EH (cell line): Measurements from ENCODE around the gene PLEKHO2.
A peak's percentile ranks its signal among the peaks of the same experiment; 100 is the strongest.

Experiments used
- DNase-seq: peaks from one replicate; pipeline ENCODE4 v3.0.0-alpha.2; 2015; ENCODE audit warnings: low read depth

The PLEKHO2 gene

DNA sequence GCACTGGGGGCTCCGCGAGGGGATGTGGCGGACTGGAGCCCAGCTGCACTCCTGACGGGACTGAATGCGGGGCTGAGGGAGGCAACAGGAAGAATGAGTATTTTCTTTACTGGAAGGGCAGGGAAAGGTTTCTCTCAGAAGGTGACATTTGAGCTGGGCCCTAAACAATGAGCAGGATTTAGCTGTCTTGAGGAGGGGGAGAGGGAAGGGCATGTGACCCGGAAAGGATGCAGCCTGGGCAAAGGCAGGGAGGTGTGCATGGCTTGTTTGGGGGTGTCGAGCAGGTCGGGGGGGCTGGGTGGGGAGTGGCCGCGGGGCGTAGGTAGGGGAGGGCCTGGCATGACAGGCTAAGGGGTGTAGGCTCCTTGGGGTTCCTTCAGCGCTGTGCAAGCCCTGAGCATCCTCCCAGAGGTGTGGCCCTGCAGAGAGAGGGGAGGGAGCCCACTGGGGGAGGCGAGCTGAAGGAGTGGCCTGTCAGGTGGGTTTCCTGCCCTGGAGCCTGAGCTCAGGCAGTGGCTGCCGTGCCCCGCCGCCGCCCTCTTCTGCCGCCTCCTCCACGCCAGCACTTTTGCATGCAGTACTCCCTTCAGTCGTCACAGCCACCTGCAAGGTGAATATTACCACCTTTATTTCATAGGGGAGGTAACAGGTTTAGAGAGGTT, 52.8 kb downstream of the PLEKHO2 start:
- no peak for DNase-seq

DNA sequence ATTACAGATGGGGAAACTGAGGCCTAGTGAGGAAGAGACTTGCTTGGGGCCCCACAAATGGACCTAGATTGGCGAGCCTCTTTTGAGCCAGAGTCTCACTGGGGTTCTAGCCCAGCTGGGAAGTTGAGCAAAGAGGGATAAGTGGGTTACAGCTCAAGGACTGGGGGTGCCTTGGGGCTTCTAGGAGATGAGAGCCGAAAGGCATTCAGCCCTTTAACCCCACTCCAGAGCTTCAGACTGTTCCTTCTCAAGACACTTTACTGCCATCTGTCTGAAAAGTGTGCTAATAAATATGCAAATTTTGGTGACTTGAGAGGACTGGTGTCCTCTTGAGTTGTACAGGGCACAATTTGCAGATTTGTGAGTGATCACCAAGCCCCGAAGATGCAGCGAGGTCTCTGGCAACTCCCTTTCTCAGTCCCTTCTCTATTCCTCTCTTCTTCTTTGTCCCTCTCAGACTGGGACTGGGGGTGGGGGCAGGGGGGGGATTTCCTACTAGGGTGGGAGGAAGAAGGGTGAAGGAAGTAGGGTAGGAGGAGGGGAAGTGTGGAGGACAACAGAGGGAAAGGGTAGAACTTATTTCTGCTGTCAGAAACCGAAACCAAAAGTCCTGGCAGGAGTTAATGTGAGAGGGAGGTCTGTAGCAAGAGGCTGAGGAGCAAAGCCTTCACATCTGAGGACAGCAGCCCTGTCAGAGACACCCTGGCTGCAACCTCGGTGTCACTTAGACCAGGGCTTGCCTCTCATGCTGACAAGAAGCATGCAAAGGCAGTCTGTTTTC, 53.8 kb downstream of the PLEKHO2 start:
- DNase-seq: peak; percentile 60

DNA sequence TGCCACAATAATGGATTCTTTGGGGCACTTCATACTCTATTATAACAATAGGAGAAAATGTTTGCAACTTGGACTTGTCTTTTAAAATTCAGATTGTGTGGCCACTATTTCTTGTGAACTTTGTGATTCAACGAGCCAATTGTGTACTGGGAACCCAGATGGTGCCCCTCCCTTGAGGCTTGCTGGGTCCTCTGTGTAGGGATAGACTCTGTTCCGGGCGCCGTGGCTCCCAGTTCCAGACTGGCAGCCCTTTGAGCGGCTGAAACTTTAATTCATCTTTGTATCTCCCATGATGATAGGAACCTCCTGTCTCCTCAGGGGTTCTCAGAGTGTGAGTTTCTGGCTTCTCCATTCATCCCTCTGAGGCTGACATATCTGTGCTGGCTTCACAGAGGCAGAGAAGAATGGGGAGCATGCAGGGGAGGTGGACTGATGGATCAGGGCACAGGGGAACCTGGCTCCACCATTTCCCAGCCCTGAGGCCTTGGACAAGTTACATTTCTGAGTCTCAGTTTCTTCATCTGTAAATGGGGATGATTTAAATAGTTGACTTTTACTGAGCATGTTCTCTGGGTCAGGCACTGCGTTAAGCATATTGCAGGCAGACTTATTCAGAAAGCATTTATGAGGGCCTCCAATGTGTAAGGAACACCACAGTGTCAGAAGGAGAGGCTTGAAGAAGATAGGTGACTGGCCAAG, 54.8 kb downstream of the PLEKHO2 start:
- DNase-seq: no peak

DNA sequence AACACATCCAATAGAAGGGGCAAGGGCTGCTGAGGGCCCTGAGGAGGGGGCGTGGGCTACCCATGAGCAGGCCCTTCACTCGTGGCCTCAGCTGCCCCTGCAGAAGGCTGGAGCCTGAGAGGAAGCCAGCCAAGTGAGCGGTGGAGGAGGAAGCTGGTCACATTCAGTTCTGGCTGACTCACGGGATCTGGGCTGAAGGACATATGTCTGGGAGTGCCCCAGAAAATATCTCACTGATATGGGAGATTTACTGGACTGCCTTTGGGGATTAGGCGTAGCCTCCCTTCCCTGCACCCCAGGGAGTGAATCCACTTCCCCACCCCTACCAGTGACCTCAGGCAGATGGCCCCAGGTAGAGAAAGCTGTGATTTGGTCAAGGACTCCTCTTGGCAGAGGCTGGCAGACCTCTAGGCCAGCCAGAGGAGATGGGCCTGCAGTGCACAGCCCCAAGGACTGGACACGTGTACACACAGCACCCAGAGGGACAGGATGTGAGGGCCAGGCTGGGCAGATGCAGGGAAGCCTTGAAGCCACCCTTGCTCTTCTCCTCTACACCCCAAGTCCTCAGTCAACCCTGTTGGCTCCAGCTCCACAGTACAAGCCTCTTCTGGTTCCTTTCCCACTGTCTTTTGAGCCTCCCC, 55.8 kb downstream of the PLEKHO2 start:
- peak; percentile 88 for DNase-seq

DNA sequence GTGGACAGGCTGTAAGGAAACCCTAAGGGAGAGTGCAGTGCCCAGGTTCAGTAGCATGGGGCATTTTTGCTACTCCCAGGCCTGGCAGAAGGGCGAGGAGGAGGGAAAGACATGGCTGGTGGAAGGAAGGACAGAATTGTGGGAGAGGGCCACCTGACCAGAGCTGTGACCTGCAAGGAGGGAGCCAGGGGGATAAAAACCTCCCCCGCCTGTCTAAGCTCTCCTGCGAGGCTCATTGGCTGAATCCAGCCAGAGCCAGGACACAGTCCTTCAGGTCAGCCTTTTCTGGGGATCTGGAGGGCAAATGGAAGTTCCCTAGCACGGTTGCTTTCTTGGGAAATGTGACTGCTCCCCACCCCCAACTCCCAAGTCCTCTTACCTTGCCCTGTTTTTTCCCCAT, 56.7 kb downstream of the PLEKHO2 start:
- DNase-seq: no peak

- DNase-seq: no peak
Measured at GRCh38 chr15:64901141-64901540, 59.4 kb downstream of the PLEKHO2 start.

DNA sequence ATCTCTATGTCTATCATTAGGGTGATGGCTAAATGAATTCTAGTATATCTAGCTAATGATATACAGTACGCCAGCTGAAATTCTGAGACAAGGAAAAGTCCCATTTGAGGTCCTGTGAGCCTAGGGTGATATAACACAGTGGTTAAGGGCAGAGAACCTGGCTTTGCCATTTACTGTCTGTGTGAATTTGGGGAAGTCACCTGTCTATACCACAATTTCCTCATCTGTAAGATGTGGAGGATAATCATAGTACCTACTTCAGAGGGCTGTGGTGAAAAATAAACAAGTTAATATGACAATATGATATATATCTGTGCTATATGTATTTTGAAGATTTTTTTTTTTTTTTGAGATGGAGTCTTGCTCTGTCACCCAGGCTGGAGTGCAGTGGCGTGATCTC, 60.2 kb downstream of the PLEKHO2 start:
- DNase-seq: no peak

DNA sequence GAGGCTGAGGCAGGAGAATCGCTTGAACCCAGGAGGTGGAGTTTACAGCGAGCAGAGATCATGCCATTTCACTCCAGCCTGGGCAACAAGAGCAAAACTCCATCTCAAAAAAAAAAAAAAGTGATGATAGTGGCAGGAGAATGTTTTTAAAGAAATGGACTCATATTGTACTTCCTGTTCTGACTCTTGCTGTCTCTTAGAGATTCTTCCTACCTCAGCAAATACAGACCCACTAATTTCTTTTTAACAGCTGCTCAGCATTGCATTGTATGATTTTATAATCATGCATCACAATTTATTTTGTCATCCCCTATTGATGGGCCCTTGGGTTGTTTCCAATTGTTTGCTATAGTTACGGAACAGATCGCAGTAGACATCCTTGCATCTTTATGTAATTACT, 61.1 kb downstream of the PLEKHO2 start:
- DNase-seq: peak; percentile 14

DNA sequence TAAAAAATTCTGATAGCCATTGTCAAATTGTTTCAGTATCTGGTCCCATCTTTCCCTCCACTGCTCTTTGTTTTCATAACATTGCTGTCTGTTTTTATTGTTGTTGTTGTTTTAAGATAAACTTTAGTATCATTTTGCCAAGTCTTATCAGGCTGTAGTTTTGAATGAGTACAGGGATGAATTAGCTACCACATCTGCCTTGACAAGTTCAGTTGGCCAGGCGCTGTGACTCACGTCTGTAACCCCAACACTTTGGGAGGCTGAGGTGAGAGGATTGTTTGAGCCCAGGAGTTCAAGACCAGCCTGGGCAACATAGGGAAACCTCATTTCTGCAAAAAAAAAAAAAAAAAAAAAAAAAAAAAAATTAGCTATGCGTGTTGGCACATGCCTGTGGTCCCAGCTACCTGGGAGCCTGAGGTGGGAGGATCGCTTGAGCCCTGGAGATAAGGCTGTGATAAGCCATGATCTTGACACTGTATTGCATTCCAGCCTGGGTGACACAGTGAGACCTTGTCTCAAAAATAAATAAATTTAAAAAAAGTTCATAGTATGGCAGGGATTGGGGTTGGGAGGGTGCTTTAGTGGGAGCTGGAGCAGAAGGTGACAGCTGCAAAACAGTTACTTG, 61.7 kb downstream of the PLEKHO2 start:
- DNase-seq: no peak

DNA sequence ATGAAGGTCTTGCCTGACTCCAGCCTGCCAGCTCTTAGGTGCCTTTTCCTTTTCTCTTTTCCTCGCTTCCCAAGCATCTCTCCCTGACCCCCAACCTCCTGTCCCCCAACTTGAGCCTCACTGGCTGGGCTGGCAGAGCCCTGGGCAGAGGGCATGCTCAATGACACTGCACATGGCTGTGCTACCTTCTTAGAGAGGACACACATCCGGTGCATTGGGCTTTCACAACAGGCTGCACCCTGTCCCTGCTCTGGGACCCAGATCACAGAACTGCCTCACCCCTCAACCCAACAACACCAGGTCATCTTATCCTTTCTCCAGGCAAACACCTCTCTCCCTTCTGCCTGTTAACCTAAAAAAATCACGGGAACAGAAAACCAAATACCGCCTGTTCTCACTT, 62.5 kb downstream of the PLEKHO2 start:
- DNase-seq: no peak

DNA sequence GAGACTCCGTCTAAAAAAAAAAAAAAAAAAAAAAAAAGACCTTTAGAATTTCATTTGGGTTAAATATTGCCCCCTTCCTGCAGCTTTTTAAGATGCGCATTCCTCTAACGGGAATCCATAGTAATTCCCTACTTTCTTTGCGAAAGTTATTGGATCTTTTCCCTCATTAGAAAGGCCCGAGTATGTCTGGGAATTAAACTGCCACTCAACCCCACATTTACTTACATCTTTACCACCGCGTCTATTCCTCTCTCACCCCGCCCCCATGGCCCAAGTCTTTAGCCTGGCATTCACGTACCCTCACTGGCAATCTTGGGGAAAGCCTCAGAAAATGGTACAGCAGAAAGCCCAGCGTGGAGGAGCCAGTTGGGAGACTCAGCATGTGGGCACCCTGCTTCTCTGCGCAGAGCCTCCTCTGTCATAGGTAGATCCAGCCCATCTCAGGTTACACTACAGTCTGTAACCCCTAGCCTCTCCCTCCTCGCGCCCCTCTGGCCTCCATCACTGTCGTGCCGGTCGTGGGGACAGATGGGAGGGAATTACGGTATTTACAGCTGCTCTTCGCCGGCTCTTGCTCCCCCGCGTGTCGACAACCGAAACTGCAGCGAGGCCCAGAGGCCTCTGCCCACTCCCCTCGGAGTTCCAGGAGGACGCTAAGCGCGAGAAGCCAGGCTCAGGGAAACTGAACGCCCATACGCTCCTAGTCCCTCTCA, 63.6 kb downstream of the PLEKHO2 start:
- DNase-seq: peak; percentile 75

DNA sequence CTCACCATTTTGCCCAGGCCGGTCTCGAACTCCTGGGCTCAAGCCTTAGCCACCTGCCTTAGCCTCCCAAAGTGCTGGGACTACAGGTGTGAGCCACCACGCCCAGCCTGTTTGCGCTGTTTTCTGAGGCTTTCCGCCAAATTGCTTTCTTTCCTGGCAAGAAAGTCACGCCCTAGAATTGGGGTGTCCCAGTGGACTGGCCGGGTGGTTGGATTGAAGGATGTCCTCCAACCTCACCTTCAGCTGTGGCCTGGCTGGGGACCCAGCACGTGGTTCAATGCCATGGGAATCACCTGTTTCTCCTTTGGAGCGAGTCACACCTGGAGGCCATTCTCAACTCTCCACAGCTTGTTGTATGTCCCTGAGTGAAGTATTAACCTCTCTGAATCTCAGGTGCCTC, 64.2 kb downstream of the PLEKHO2 start:
- DNase-seq: no peak

DNA sequence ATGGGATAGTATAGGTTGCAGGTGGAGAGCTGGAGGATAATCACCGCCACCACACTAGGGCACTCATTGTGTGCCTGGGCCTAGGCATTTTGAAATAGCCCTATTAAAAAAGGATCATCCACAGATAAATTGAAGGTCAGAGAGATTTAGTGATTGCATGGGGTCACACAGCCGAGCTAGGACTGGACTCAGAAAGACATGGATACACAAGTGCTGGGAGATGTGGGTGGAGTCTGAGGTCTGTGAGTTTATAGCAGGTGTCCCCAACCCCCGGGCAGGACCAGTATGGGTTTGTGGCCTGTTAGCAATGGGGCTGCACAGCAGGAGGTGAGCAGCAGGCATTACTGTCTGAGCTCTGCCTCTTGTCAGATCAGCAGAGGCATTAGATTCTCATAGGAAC, 64.7 kb downstream of the PLEKHO2 start:
- DNase-seq: no peak

DNA sequence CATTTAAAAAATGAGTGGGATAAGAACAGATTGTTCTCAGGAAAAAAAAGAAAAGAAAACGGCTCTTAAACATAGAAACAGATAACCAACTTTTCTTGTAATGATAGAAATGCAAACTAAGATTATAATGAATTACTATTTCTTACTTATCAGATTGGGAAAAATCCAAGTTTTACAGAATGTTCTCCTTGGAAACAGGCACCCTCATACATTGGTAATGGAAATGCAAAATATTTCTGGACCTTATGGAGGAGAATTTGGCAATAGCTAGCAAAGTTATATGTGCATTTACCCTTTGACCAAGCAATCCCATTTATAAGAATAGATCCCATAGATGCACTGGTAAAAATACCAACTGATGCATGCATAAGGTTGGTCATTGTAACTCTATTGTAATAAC, 66.3 kb downstream of the PLEKHO2 start:
- no peak for DNase-seq

DNA sequence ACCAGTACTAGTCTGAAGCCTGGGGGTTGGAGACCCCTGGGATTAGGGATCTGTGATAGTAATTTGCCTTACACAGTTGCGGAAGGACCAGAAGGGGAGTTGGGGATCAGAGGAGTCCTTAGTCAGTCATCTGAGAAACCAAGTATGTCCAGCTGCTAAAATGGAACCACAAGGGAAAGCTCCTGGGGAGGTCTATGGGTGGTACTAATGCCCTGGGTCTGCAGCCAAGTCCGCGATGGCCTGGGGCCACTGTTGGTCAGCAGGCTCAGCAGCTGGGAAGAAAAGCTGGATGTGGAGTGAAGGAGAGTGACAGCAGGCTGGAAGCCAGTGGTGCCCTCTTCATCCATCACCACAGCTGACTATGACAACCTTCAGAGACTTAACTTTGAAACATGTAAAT, 67.8 kb downstream of the PLEKHO2 start:
- DNase-seq: no peak

- DNase-seq: peak; percentile 72
Measured at GRCh38 chr15:64911311-64912186, 69.8 kb downstream of the PLEKHO2 start, which contains the start of gene ANKDD1A. TSS of gene ANKDD1A (plus strand) at chr15:64911902. CDS start at chr15:64911931, 29 bp downstream.

DNA sequence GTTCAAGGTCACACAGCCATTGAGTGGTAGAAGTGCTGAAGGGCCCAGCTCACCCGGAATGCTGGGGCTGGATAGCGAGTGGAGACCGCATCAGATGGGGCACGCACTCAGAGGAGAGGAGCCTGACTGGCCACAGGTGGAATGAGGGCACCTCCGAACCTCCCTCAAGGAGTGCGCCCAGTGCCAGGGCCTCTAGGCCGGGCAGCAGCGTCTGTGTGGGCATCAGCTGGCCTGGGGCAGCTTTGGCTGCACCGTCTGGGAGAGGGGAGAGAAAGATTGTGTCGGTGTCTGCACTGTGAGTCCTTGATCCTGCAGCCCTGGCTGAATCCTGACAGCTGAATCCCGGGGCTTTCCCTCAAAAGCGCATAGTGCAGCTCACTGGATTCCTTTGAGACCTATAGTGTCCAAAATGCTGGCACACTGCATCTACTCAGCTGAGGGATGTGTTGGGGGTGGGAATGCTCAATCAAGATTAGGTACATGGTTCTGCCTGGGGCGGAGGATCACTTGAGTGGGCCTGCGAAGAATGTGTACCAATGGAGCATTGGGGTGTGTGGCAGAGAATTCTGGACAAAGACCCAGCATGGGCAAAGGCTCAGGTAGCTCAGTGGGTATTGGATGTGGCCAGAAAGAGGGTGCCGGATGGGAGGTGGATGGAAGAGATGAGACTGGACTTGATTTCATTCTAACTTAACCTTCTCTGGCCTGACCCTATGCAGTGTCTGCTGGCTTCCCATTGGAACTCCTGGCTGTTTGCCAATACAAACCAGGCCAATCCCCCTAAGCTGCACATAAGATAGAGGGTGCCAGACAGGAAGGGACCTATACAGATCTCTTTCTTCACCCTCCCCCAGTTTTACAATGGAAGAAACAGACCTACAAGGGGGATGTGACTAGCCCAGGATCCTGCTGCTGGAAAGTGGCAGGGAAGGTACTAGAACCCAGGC, 70.9 kb downstream of the PLEKHO2 start:
- DNase-seq: no peak

DNA sequence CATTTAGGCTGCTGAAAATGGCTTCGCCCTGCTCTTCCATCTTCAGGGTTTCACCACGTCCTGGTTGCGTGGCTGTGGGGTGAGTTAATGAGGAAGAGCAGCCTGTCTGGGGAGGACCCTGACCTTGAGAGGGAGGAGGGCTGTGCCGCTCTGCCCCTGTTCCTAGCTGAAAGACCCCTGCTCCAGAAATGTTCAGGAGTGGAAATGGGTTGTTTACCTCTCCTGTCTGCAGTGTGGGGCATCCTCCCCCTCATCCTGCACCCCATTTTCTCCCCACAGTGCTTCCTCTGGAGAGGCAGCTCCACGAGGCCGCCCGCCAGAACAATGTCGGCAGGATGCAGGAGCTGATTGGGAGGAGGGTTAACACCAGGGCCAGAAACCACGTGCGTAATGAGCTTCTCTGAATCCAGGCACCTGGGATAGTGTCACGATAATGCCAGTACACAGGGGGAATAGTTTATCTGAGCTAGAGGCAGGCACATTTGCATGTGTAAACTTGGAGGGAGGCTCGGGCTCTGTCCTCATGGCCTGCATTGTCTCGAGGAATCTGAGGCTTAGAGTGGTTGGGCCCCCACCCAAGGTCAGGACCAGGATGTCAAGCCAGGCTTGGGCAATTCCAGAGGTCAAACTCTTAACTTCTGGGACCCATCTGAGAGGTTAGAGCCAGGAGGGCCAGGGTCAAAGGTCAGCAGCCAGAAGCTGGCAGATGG, 74.0 kb downstream of the PLEKHO2 start:
- no peak for DNase-seq

- DNase-seq: no peak
Measured at GRCh38 chr15:64916365-64916764, 74.7 kb downstream of the PLEKHO2 start.
